Measurements from ENCODE around the gene BSPH1.
"Not testable (repeated sequence)": the region's sequence is repeated elsewhere in the genome, so short reads cannot be mapped to it uniquely, and the experiment has no call there.

Gene BSPH1

DNA sequence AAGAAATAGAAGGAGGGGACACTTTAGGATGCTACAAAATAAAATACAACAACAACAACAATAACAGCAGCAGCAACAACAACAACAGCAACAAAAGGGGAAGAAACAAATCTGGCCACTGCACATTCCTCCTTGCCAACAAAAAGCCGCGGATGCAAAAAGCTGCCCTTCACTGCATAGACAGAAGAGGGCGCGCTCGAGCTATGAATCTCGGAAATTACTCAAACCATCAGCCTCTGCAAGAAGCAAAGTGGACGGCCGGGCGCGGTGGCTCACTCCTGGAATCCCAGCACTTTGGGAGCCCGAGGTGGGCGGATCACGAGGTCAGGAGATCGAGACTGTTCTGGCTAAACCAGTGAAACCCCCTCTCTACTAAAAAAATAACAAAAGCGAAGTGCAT is 71.9 kb downstream of the BSPH1 start:
- not testable (repeated sequence) for DNase-seq (ENCODE audit: low read depth)

Measured in fibroblast of gingiva (primary cell).